SK-N-SH treated with all-trans-retinoic acid at 6 μM for 48 hours (cell line): ENCODE measurements around the gene C22orf31.

ENCODE experiments used
- ARNTL ChIP-seq: fragments of 450-650 bp; formaldehyde crosslinking; IDR thresholded peaks from 2 replicates; pipeline ENCODE4 v1.5.0; 2020; ENCODE audit warnings: low read depth, mild to moderate bottlenecking, moderate library complexity, borderline replicate concordance
- CSRNP3 ChIP-seq: fragments of 250-450 bp; sonication (Bioruptor Pico); IDR thresholded peaks from 2 replicates; pipeline ENCODE4 v1.5.1; 2021; ENCODE audit warnings: mild to moderate bottlenecking, moderate library complexity
- ESRRG ChIP-seq: fragments of 250-450 bp; sonication (Bioruptor Pico); IDR thresholded peaks from 2 replicates; pipeline ENCODE4 v1.6.1; 2021; ENCODE audit warnings: mild to moderate bottlenecking
- GLIS3 ChIP-seq: fragments of 250-450 bp; sonication (Bioruptor Pico); IDR thresholded peaks from 2 replicates; pipeline ENCODE4 v1.5.0; 2020; ENCODE audit warnings: mild to moderate bottlenecking, moderate library complexity
- PATZ1 ChIP-seq: fragments of 250-450 bp; sonication (Bioruptor Pico); IDR thresholded peaks from 2 replicates; pipeline ENCODE4 v1.8.0; 2020; ENCODE audit warnings: mild to moderate bottlenecking, moderate library complexity, borderline replicate concordance
- TCF4 ChIP-seq: fragments of 250-450 bp; sonication (Bioruptor Pico); IDR thresholded peaks from 2 replicates; pipeline ENCODE4 v1.8.0; 2021; ENCODE audit warnings: mild to moderate bottlenecking, moderate library complexity, borderline replicate concordance
- ZC3H10 ChIP-seq: fragments of 250-450 bp; sonication (Bioruptor Pico); IDR thresholded peaks from 2 replicates; pipeline ENCODE4 v1.5.1; 2021; ENCODE audit warnings: mild to moderate bottlenecking, moderate library complexity
- ZFP3 ChIP-seq: fragments of 250-450 bp; sonication (Bioruptor Pico); IDR thresholded peaks from 2 replicates; pipeline ENCODE4 v1.5.0; 2020; ENCODE audit warnings: mild to moderate bottlenecking, moderate library complexity
- ZNF70 ChIP-seq: fragments of 450-650 bp; formaldehyde crosslinking; IDR thresholded peaks from 2 replicates; pipeline ENCODE4 v1.5.0; 2020; ENCODE audit warnings: mild to moderate bottlenecking, moderate library complexity
- ZNF8 ChIP-seq: fragments of 450-650 bp; formaldehyde crosslinking; IDR thresholded peaks from 2 replicates; pipeline ENCODE4 v1.5.0; 2020; ENCODE audit warnings: mild to moderate bottlenecking, moderate library complexity
- TF ChIP-seq, protein P1 (sequence below): fragments of 250-450 bp; sonication (Bioruptor Pico); IDR thresholded peaks from 2 replicates; pipeline ENCODE4 v1.5.1; 2020; ENCODE audit warnings: low read depth, mild to moderate bottlenecking, moderate library complexity

DNA sequence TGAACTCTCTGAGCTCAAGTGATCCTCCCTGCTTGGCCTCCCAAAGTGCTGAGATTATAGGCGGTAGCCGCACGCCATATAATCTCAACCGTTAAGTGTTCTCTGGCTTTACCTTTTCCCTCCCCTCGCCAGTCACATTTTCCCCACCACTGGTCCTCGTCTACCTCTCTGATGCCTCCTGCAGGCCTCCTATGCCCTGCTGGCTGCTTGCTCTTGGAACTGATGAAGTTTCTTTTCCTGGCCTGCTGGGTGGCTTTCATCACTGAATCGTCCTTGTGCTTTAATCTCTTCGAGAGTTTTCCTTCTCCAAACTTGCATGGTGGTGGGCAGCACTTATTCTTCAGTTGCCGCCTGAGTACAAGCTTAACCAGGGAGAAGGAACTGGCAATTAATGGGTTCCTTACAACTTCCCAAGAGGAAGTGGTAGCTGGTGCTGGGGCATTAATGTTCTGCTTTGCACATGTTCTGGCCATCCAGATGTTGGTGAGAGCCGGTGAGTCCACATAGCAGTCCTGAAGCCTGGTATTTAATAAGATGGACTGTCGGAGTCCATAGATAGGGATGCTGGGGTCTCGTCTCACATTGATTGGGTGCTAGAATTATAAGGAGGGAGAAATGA is 1.3 kb downstream of the C22orf31 start:
- TF ChIP-seq CSRNP3 (CRISPR knock-in tag) (no peak), ESRRG (CRISPR knock-in tag) (no peak), TCF4 (CRISPR knock-in tag) (no peak), ARNTL (no peak), ZNF8 (CRISPR knock-in tag) (no peak), ZNF70 (CRISPR knock-in tag) (no peak), ZFP3 (CRISPR knock-in tag) (no peak), PATZ1 (CRISPR knock-in tag) (no peak), ZC3H10 (CRISPR knock-in tag) (no peak), GLIS3 (CRISPR knock-in tag) (no peak)
- TF ChIP-seq, protein P1, sequence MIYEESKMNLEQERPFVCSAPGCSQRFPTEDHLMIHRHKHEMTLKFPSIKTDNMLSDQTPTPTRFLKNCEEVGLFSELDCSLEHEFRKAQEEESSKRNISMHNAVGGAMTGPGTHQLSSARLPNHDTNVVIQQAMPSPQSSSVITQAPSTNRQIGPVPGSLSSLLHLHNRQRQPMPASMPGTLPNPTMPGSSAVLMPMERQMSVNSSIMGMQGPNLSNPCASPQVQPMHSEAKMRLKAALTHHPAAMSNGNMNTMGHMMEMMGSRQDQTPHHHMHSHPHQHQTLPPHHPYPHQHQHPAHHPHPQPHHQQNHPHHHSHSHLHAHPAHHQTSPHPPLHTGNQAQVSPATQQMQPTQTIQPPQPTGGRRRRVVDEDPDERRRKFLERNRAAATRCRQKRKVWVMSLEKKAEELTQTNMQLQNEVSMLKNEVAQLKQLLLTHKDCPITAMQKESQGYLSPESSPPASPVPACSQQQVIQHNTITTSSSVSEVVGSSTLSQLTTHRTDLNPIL (CRISPR knock-in tag): no peak
